Endothelial cell of umbilical vein (primary cell): ENCODE data around the gene SH3PXD2A. TPM values are rescaled to one million over a fixed set of nuclear protein-coding genes. Genes with fewer than 3 reads are reported as not detected.

Experiments
- BruUV-seq: library from RNA; stranded (reverse); fragments of 400-500 nt; replicated peaks from 2 replicates; lab custom pipeline; 2021; lab: Mats Ljungman, UMichigan
- CTCF ChIA-PET: fragments of 300-600, 350-600 bp; sonication (Branson Sonifier 250); formaldehyde crosslinking; loops from one replicate; lab custom pipeline; 2021; ENCODE audit warnings: antibody characterized with exemption, inconsistent platforms; lab: Charles Lee
- POLR2A ChIA-PET: fragments of 300-600, 350-600 bp; sonication (Branson Sonifier 250); formaldehyde crosslinking; loops from one replicate; lab custom pipeline; 2021; ENCODE audit warnings: antibody characterized with exemption, inconsistent platforms; lab: Charles Lee
- DNase-seq: peaks from one replicate; pipeline ENCODE4 v3.0.0-alpha.2; 2011; ENCODE audit warnings: low read depth, low spot score
- FAIRE-seq: peaks from 2 replicates; lab custom pipeline; 2011; peaks lifted over from hg19 to GRCh38; lab: Jason Lieb, UNC
- H2AFZ ChIP-seq: 2 replicates; pipeline ENCODE4 v1.6.0; 2012; ENCODE audit warnings: low read depth, low read length, control low read depth, inconsistent platforms
- H3K27ac ChIP-seq: 2 replicates; pipeline ENCODE4 v1.5.1; 2011; ENCODE audit warnings: low read depth, mild to moderate bottlenecking, control low read depth, low read length, moderate library complexity; ENCODE audit not compliant: insufficient read depth
- H3K27me3 ChIP-seq, 2 experiments: 2 replicates each; pipeline versions ENCODE4 v1.6.0 to v1.6.1; 2011; ENCODE audit warnings: low read length in 2 of 2, mixed read lengths in 1 of 2; ENCODE audit not compliant: control insufficient read depth in 2 of 2, insufficient read depth in 2 of 2
- H3K36me3 ChIP-seq, 2 experiments: 2 replicates in 1 of 2; 3 replicates in 1 of 2; pipeline ENCODE4 v1.5.1; 2011; ENCODE audit warnings: low read length in 2 of 2, mild to moderate bottlenecking in 1 of 2, moderate library complexity in 1 of 2; ENCODE audit not compliant: control insufficient read depth in 2 of 2, insufficient read depth in 2 of 2; ENCODE audit errors: extremely low read depth in 1 of 2
- H3K4me1 ChIP-seq: 3 replicates; pipeline ENCODE4 v1.5.1; 2011; ENCODE audit warnings: mild to moderate bottlenecking, low read length; ENCODE audit not compliant: control insufficient read depth, insufficient read depth; ENCODE audit errors: extremely low read depth
- H3K4me2 ChIP-seq: 2 replicates; pipeline ENCODE4 v1.6.1; 2011; ENCODE audit warnings: low read length, control low read depth, mixed read lengths; ENCODE audit not compliant: insufficient read depth
- H3K4me3 ChIP-seq, 3 experiments: fragments of 200-600 bp in 1 of 3; sonication (generic), shearing (Covaris generic) in 1 of 3; replicated peaks in 1 of 3; 2 replicates each; pipeline ENCODE4 v1.5.1; 2011 to 2016; ENCODE audit warnings: control low read depth in 3 of 3, low read length in 3 of 3, mild to moderate bottlenecking in 2 of 3, inconsistent platforms in 1 of 3, low read depth in 1 of 3, moderate library complexity in 1 of 3; ENCODE audit not compliant: insufficient read depth in 1 of 3
- H3K79me2 ChIP-seq: 2 replicates; pipeline ENCODE4 v1.6.0; 2012; ENCODE audit warnings: low read length, inconsistent platforms; ENCODE audit not compliant: control insufficient read depth, insufficient read depth
- H3K9ac ChIP-seq: replicated peaks from 2 replicates; pipeline ENCODE3; 2011; ENCODE audit warnings: low read length, control low read depth; ENCODE audit not compliant: insufficient read depth; ENCODE audit errors: extremely low read depth
- H3K9me1 ChIP-seq: replicated peaks from 3 replicates; pipeline ENCODE4 v1.6.0; 2011; ENCODE audit warnings: mild to moderate bottlenecking, low read length; ENCODE audit not compliant: control insufficient read depth, insufficient read depth; ENCODE audit errors: extremely low read depth
- H3K9me3 ChIP-seq: replicated peaks from 2 replicates; pipeline ENCODE4 v1.5.1; 2012; ENCODE audit warnings: low read length, inconsistent platforms; ENCODE audit not compliant: control insufficient read depth, insufficient read depth
- H4K20me1 ChIP-seq: replicated peaks from 2 replicates; pipeline ENCODE3; 2011; ENCODE audit warnings: mild to moderate bottlenecking, low read length; ENCODE audit not compliant: control insufficient read depth, insufficient read depth; ENCODE audit errors: extremely low read depth
- EZH2 ChIP-seq: IDR thresholded peaks from 2 replicates; pipeline ENCODE4 v1.6.1; 2012; ENCODE audit warnings: borderline replicate concordance, low read depth, mild to moderate bottlenecking, moderate library complexity, low read length, inconsistent platforms; ENCODE audit not compliant: severe bottlenecking
- GATA2 ChIP-seq: IDR thresholded peaks from 2 replicates; pipeline ENCODE4 v1.7.0; 2011; ENCODE audit warnings: low read depth, mild to moderate bottlenecking, moderate library complexity, mixed read lengths, low read length; ENCODE audit not compliant: insufficient read length, insufficient read depth
- JUN ChIP-seq: IDR thresholded peaks from 2 replicates; pipeline ENCODE4 v1.6.1; 2011; ENCODE audit warnings: borderline replicate concordance, low read depth; ENCODE audit not compliant: insufficient read length, insufficient read depth
- POLR2A ChIP-seq: IDR thresholded peaks from 2 replicates; pipeline ENCODE4 v1.6.1; 2012; ENCODE audit warnings: low read depth, mild to moderate bottlenecking, control low read depth, low read length
- dilution Hi-C: fragments of 300-500 bp; cut with MboI; formaldehyde crosslinking; loops from one replicate; pipeline ENCODE4 v1.15.0; 2019; ENCODE audit warnings: low sequenced_read_pairs; ENCODE audit not compliant: extremely low pct_ligation_motif_present
- intact Hi-C: fragments of 100-400 bp; cut with micrococcal nuclease; formaldehyde crosslinking; loops from one replicate; pipeline ENCODE4 v1.10.0; 2022
- polyA plus RNA-seq, 4 experiments: library from polyadenylated mRNA; depleted of rRNA in 3 of 4; stranded (reverse) in 3 of 4; unstranded in 1 of 4; fragments of >200 nt; gene quantifications; 2 replicates each; pipeline versions ENCODE4 v1.2.1 to v1.2.3, GENCODE V29; 2011 to 2012; ENCODE audit warnings: missing spikeins in 1 of 4
- total RNA-seq: library from RNA; stranded (reverse); gene quantifications from 2 replicates; pipeline ENCODE4 v1.2.3, GENCODE V29; 2021
- TF ChIP-seq, protein P1 (sequence below): IDR thresholded peaks from 2 replicates; pipeline ENCODE4 v1.6.1; 2011; ENCODE audit not compliant: insufficient read depth, insufficient read length
- TF ChIP-seq, protein P2 (sequence below), 2 donors: IDR thresholded peaks; 1 replicate in 1 of 2; 2 replicates in 1 of 2; pipeline ENCODE4 v1.5.1; 2011; ENCODE audit warnings: low read length in 2 of 2, mild to moderate bottlenecking in 2 of 2, moderate library complexity in 2 of 2, control low read depth in 1 of 2, inconsistent platforms in 1 of 2, low read depth in 1 of 2; ENCODE audit not compliant: insufficient read depth in 1 of 2; ENCODE audit errors: extremely low read depth in 1 of 2

SH3PXD2A gene
- total and polyA plus RNA-seq, 2 donors (not counting 3 experiments of a cell fraction or from before 2014, with no cell fraction given), result 1.4 to 5.1 TPM

DNA sequence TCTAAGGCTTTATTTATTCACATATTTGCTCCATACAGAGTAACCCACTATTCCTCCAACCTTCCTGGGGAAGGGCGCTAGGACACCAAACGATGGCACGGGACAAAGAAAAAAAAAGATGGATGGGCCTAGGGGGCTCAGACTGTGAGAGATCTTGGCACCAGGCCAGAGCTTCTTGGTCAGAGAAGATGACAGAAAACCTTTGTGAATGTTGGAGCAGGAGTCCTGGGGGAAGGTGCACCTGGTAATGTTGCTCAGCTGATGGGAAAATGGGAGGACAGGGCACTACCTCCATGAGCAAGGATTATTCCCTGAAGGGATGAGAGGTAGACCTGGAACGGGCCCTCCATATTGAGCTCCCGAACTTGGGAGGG is 1.4 kb upstream of the SH3PXD2A start:
- no peak overlapping the region for H3K4me2 ChIP-seq
- peaks cover 27% of the 10 kb centered on the region for H3K4me1 ChIP-seq
- CTCF ChIA-PET, result interaction anchor here (0.9 to 8.0 kb wide), 7 partner anchors 9 to 144 kb away, joined by 3 to 102 read pairs (median 5); no protein-coding TSS in a partner anchor
- no peak overlapping the region for H3K4me3 ChIP-seq
- intact Hi-C loops, result no loop called here
- DNase-seq (no peak), FAIRE-seq (no peak)
- BruUV-seq, result no TSS peak
- H3K36me3 ChIP-seq, result no peaks in the 10 kb centered on the region
- peaks cover 8% of the 10 kb centered on the region for H3K79me2 ChIP-seq
- H3K9me1 ChIP-seq, result no peaks in the 10 kb centered on the region
- H3K27me3 ChIP-seq, result no peaks in the 10 kb centered on the region
- H2AFZ ChIP-seq, result no peak overlapping the region
- TF ChIP-seq EZH2 (no peak), GATA2 (no peak), JUN (no peak), POLR2A (no peak)
- TF ChIP-seq, protein P1, sequence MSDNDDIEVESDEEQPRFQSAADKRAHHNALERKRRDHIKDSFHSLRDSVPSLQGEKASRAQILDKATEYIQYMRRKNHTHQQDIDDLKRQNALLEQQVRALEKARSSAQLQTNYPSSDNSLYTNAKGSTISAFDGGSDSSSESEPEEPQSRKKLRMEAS, result no peak
- TF ChIP-seq, protein P2, sequence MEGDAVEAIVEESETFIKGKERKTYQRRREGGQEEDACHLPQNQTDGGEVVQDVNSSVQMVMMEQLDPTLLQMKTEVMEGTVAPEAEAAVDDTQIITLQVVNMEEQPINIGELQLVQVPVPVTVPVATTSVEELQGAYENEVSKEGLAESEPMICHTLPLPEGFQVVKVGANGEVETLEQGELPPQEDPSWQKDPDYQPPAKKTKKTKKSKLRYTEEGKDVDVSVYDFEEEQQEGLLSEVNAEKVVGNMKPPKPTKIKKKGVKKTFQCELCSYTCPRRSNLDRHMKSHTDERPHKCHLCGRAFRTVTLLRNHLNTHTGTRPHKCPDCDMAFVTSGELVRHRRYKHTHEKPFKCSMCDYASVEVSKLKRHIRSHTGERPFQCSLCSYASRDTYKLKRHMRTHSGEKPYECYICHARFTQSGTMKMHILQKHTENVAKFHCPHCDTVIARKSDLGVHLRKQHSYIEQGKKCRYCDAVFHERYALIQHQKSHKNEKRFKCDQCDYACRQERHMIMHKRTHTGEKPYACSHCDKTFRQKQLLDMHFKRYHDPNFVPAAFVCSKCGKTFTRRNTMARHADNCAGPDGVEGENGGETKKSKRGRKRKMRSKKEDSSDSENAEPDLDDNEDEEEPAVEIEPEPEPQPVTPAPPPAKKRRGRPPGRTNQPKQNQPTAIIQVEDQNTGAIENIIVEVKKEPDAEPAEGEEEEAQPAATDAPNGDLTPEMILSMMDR (IDR thresholded peaks at IDR 0.05; ENCODE audit: extremely low read depth in 1 of 2, insufficient read depth in 1 of 2, low read depth in 1 of 2, low read length in 2 of 2), result no peak
- H3K27ac ChIP-seq, result no peak overlapping the region
- no peaks in the 10 kb centered on the region for H4K20me1 ChIP-seq
- no peaks in the 10 kb centered on the region for H3K9me3 ChIP-seq
- no peak overlapping the region for H3K9ac ChIP-seq
- POLR2A ChIA-PET, result no interaction called here
- dilution Hi-C loops, result loop anchor here (25.0 kb wide), 1 partner anchor 144 kb away; no protein-coding TSS in a partner anchor
